ENCODE data around the gene LRP1. TPM values are rescaled to one million over a fixed set of nuclear protein-coding genes. Genes with fewer than 3 reads are reported as not detected.

LRP1 gene
- total and polyA plus RNA-seq, 2 of the 4 experiments (the other 2 are of a cell fraction), result 73.1 to 142 TPM

DNA sequence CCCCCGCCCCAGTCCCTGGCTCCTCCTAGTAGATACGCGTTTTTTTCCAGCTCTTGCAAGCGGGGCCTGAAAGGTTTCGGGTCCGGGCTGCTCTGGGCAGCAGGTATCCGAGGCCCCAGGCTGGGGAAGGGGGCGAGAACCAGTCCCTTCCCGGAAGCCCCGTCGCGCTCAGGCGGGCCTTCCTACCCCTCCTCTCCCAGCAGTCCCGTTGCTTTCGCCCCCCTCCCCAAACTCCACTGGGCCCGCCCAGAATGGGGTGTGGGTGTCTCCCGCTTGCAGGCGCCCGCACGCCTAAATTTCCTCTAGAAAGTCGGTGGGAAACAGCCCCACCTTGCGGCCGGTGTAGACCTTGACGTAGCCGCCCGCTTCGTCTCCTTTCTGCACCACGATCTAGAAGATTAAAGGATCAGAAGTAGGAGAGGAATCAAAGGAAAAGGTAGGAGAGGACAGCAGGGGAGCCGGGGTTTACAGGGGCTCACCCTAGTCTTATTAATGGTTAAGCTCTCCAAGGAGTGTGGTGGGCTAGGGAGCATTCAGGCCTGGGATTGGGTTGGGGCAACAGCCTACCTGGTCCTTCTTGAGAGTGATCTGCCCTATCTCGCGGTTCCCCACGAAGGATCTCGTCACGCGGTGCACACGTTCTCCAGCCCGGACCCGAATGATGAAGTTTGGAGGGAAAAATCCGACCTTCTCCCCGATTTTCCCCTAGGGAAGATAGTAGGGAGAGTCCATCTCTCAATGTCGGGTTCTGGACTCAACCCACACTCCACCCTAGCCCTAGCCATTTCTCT, 115.4 kb downstream of the LRP1 start:
- Histone ChIP-seq H4K91ac (ENCODE audit: insufficient read depth, low read depth, low read length) (no peak overlapping the region), H2AFZ (replicated peaks; ENCODE audit: low read length, poor library complexity) (peak overlapping the region; percentile 86), H2AK5ac (ENCODE audit: low read depth, low read length) (no peak overlapping the region), H4K5ac (ENCODE audit: low read depth, low read length) (no peak overlapping the region), H3K18ac (ENCODE audit: low read depth, low read length) (no peak overlapping the region), H3K4me3 (ENCODE audit: insufficient read depth, low read depth, low read length) (peak overlapping the region; percentile 34; the same call in 1 of the 2 replicates), H4K20me1 (ENCODE audit: insufficient read depth, low read length) (peaks cover 34% of the 10 kb centered on the region; the same call in 1 of the 2 replicates), H3K9me1 (ENCODE audit: insufficient read depth, low read length) (0 out of 2 replicates have a peak, but pooled peaks cover 7% of the 10 kb centered on the region), H3K56ac (ENCODE audit: extremely low read depth, insufficient read depth, low read length) (no peak overlapping the region), H3K4me2 (ENCODE audit: low read depth, low read length) (peak overlapping the region; percentile 81), H2BK120ac (ENCODE audit: low read depth, low read length) (no peak overlapping the region), H3K4ac (ENCODE audit: low read depth, low read length) (no peak overlapping the region), H3K27me3 (ENCODE audit: control insufficient read depth, insufficient read depth, low read length) (peaks cover 6% of the 10 kb centered on the region; the same call in 1 of the 2 replicates), H3K9me3 (ENCODE audit: control insufficient read depth, insufficient read depth, low read length) (no peaks in the 10 kb centered on the region), H3K27ac (ENCODE audit: insufficient read depth, low read length) (no peak overlapping the region), H3K23ac (ENCODE audit: low read depth, low read length) (no peak overlapping the region), H3K36me3 (ENCODE audit: control insufficient read depth, insufficient read depth, low read length) (no peaks in the 10 kb centered on the region), H2BK5ac (ENCODE audit: low read depth, low read length, poor library complexity, severe bottlenecking) (no peak overlapping the region), H3K9ac (ENCODE audit: low read depth, low read length) (no peak overlapping the region; the same call in 1 of the 2 replicates), H3K4me1 (ENCODE audit: control insufficient read depth, insufficient read depth, low read length) (peaks cover 17% of the 10 kb centered on the region), H3K79me1 (ENCODE audit: low read depth in 1 of 2, low read length in 2 of 2) (peaks cover 0 to 10% of the 10 kb centered on the region in 2 experiments; a peak in 1 of 4 replicates), H3K14ac (replicated peaks; ENCODE audit: low read depth, low read length) (no peak overlapping the region), H4K8ac (ENCODE audit: low read depth in 2 of 2, low read length in 2 of 2) (no peak overlapping the region), H2BK20ac (ENCODE audit: low read depth, low read length) (no peak overlapping the region), H2AK9ac (replicated peaks; ENCODE audit: low read depth, low read length, poor library complexity) (peak overlapping the region; percentile 56), H2BK15ac (ENCODE audit: low read depth, low read length) (no peak overlapping the region)
- dilution Hi-C loops (cut with HindIII; ENCODE audit: low sequenced_read_pairs, unreplicated experiment), result no loop called here
- intact Hi-C loops (cut with micrococcal nuclease), result loop anchor here (1.0 to 5.0 kb wide), 2 partner anchors 30 to 131 kb away; partner anchors contain the start of gene STAT6
- BruUV-seq (replicated peaks), result no TSS peak
- ATAC-seq (ENCODE audit: low read depth) (peak; percentile 10; the same call in 1 of the 2 replicates), DNase-seq (peak; percentile 56)
- WGBS, 2 experiments (ENCODE audit: extremely low coverage in 2 of 2, insufficient read length in 1 of 2), result 0% methylated on average over 1 of the region's 41 CpGs; no CpG with 5 or more reads in 1 of the 2 experiments
- POLR2A ChIA-PET (ENCODE audit: unreplicated experiment), result no interaction called here
- CTCF ChIA-PET, result interaction anchor here (1.4 to 5.8 kb wide), 4 partner anchors 14 to 31 kb away, joined by 5 to 47 read pairs (median 8); partner anchors contain the start of gene SHMT2
- in situ Hi-C loops (cut with MboI; ENCODE audit: low sequenced_read_pairs), result no loop called here
- no peak for TF ChIP-seq MAFK (IDR thresholded peaks at IDR 0.05; ENCODE audit: low read depth, low read length)
- no peak for TF ChIP-seq NFE2L2 (IDR thresholded peaks at IDR 0.05; ENCODE audit: low read depth, low read length)
- peak; percentile 77 for TF ChIP-seq CTCF (conservative IDR thresholded peaks at IDR 0.05; ENCODE audit: low read depth, low read length)
- TF ChIP-seq CEBPB (IDR thresholded peaks at IDR 0.05; ENCODE audit: low read depth, low read length), result no peak
- no peak for TF ChIP-seq CHD1 (IDR thresholded peaks at IDR 0.05; ENCODE audit: low read depth, low read length)
- no peak for TF ChIP-seq ELK1 (IDR thresholded peaks at IDR 0.05; ENCODE audit: borderline replicate concordance, low read depth, low read length)
- no peak for TF ChIP-seq FOS (IDR thresholded peaks at IDR 0.05; ENCODE audit: low read depth, low read length)
- no peak for TF ChIP-seq MAZ (IDR thresholded peaks at IDR 0.05; ENCODE audit: borderline replicate concordance, low read depth, low read length)
- TF ChIP-seq RAD21 (IDR thresholded peaks at IDR 0.05; ENCODE audit: low read length), result peak; percentile 53
- TF ChIP-seq BHLHE40 (IDR thresholded peaks at IDR 0.05; ENCODE audit: low read depth, low read length), result no peak
- TF ChIP-seq RCOR1 (IDR thresholded peaks at IDR 0.05; ENCODE audit: insufficient replicate concordance, low read length), result no peak
- no peak for TF ChIP-seq RFX5 (IDR thresholded peaks at IDR 0.05; ENCODE audit: low read depth, low read length)
- TF ChIP-seq POLR2A (IDR thresholded peaks at IDR 0.05; ENCODE audit: low read depth, low read length), result no peak
- TF ChIP-seq SMC3 (IDR thresholded peaks at IDR 0.05; ENCODE audit: low read depth, low read length), result peak; percentile 47
- no peak for TF ChIP-seq MXI1 (IDR thresholded peaks at IDR 0.05; ENCODE audit: borderline replicate concordance, low read depth, low read length)

All from IMR-90 (cell line).